GM21423 (cell line): ENCODE data around the gene C11orf58.

Experiments
- ATAC-seq: cut with Tn5 transposase; IDR thresholded peaks from one replicate; pipeline ENCODE4 v1.9.1; 2021; ENCODE audit warnings: mild to moderate bottlenecking, moderate library complexity; ENCODE audit not compliant: unreplicated experiment

Gene C11orf58

GRCh38 chr11:16738193-16738946 is at the start of gene C11orf58:
TSS of gene C11orf58 (plus strand) at chr11:16738647. CDS start at chr11:16738779, 132 bp downstream.
- peak; percentile 98 for ATAC-seq

GRCh38 chr11:16690086-16690485 is 48.4 kb upstream of the C11orf58 start:
- ATAC-seq = no peak

GRCh38 chr11:16703795-16704194 is 34.7 kb upstream of the C11orf58 start:
- no peak for ATAC-seq

GRCh38 chr11:16713594-16713993 is 24.9 kb upstream of the C11orf58 start:
- no peak for ATAC-seq

- no peak for ATAC-seq
Observed at GRCh38 chr11:16722581-16723344, 15.7 kb upstream of the C11orf58 start.

- no peak for ATAC-seq
Observed at GRCh38 chr11:16727806-16728205, 10.6 kb upstream of the C11orf58 start.

GRCh38 chr11:16737818-16738192 is 642 bp upstream of the C11orf58 start:
- peak; percentile 9 for ATAC-seq

GRCh38 chr11:16738947-16739815 is 734 bp downstream of the C11orf58 start:
- no peak for ATAC-seq

- ATAC-seq = no peak
Observed at GRCh38 chr11:16741473-16741872, 3.0 kb downstream of the C11orf58 start.

- no peak for ATAC-seq
Observed at GRCh38 chr11:16743478-16743877, 5.0 kb downstream of the C11orf58 start.

GRCh38 chr11:16744128-16744725 is 5.8 kb downstream of the C11orf58 start:
- no peak for ATAC-seq

GRCh38 chr11:16745950-16746605 is 7.6 kb downstream of the C11orf58 start:
- ATAC-seq = no peak

GRCh38 chr11:16749092-16749491 is 10.6 kb downstream of the C11orf58 start:
- no peak for ATAC-seq

- ATAC-seq = peak; percentile 59
Observed at GRCh38 chr11:16749666-16750065, 11.2 kb downstream of the C11orf58 start.

GRCh38 chr11:16750417-16750816 is 12.0 kb downstream of the C11orf58 start:
- peak; percentile 41 for ATAC-seq

GRCh38 chr11:16758382-16759024 is 20.1 kb downstream of the C11orf58 start:
- no peak for ATAC-seq

- ATAC-seq = no peak
Observed at GRCh38 chr11:16759857-16760508, 21.5 kb downstream of the C11orf58 start.

GRCh38 chr11:16763746-16764145 is 25.3 kb downstream of the C11orf58 start:
- ATAC-seq = no peak

- ATAC-seq = no peak
Observed at GRCh38 chr11:16764888-16765287, 26.4 kb downstream of the C11orf58 start.
